Stomach (tissue), 9 donors: ENCODE measurements around the gene PSMD4. TPM values are rescaled to one million over a fixed set of nuclear protein-coding genes. Genes with fewer than 3 reads are reported as not detected.
"Not testable (repeated sequence)": the region's sequence is repeated elsewhere in the genome, so short reads cannot be mapped to it uniquely, and the experiment has no call there.

Source experiments
- DNase-seq, 2 donors: peaks; one replicate each; pipeline versions ENCODE4 v3.0.0 to v3.0.0-alpha.2; 2013 to 2019
- H3K27ac ChIP-seq, 5 donors: fragments of 200-600 bp in 4 of 5; sonication (generic) in 4 of 5; one replicate each; pipeline ENCODE4 v1.5.1; 2013 to 2019; ENCODE audit warnings: mild to moderate bottlenecking in 1 of 5, moderate library complexity in 1 of 5
- H3K27me3 ChIP-seq, 3 donors: fragments of 200-600 bp; sonication (generic); one replicate each; pipeline ENCODE4 v1.5.1; 2017 to 2019; ENCODE audit warnings: mixed run types in 1 of 3
- H3K36me3 ChIP-seq, 4 donors: fragments of 200-600 bp; sonication (generic); 1 replicate in 3 of 4; 2 replicates in 1 of 4; pipeline ENCODE4 v1.5.1; 2016 to 2019
- H3K4me1 ChIP-seq, 4 donors: fragments of 200-600 bp; sonication (generic); one replicate each; pipeline ENCODE4 v1.5.1; 2016 to 2019
- H3K4me3 ChIP-seq, 4 donors: fragments of 200-600 bp; sonication (generic) in 3 of 4; one replicate each; pipeline ENCODE4 v1.5.1; 2016 to 2019; ENCODE audit warnings: mild to moderate bottlenecking in 1 of 4
- H3K9me3 ChIP-seq, 4 donors: fragments of 200-600 bp; sonication (generic); one replicate each; pipeline ENCODE4 v1.5.1; 2016 to 2019
- CTCF ChIP-seq, 7 experiments: fragments of 450-650 bp in 4 of 7; fragments of 200-600 bp in 3 of 7; sonication (generic) in 3 of 7; IDR thresholded peaks; one replicate each; pipeline ENCODE4 v1.5.1; 2016 to 2019; ENCODE audit warnings: antibody characterized with exemption in 7 of 7, control low read depth in 2 of 7, mild to moderate bottlenecking in 1 of 7
- EP300 ChIP-seq: sonication (generic); formaldehyde crosslinking; IDR thresholded peaks from one replicate; pipeline ENCODE4 v1.6.1; 2017; ENCODE audit warnings: antibody characterized with exemption
- POLR2A ChIP-seq, 4 donors: fragments of 450-650 bp; IDR thresholded peaks; one replicate each; pipeline ENCODE4 v1.6.1; 2016; ENCODE audit warnings: antibody characterized with exemption in 4 of 4, control low read depth in 2 of 4, mild to moderate bottlenecking in 1 of 4, moderate library complexity in 1 of 4
- POLR2AphosphoS5 ChIP-seq, 3 donors: sonication (generic); formaldehyde crosslinking; IDR thresholded peaks; one replicate each; pipeline ENCODE4 v1.6.1; 2016; ENCODE audit warnings: antibody characterized with exemption in 3 of 3
- WGBS, 5 donors: extraction: QIAGEN DNeasy Blood & Tissue Kit in 3 of 5; methylation state at CpG; one replicate each; pipeline versions ENCODE4 v1.1.5 to v1.1.7; 2013 to 2018; 5-methylcytosine and 5-hydroxymethylcytosine counted together
- intact Hi-C: fragments of 100-400 bp; cut with DNase I; formaldehyde crosslinking; loops from one replicate; pipeline ENCODE4 v1.15.1; 2023; ENCODE audit warnings: low total_unique reads
- polyA plus RNA-seq, 3 donors: library from polyadenylated mRNA; stranded (reverse); fragments of 200-250 nt; gene quantifications; one replicate each; pipeline ENCODE4 v1.2.3, GENCODE V29; 2013
- total RNA-seq, 5 donors: library from RNA; depleted of rRNA; stranded (reverse); fragments of >200 nt; gene quantifications; one replicate each; pipeline versions ENCODE4 v1.1.0 to v1.2.3, GENCODE V29; 2014 to 2016
- donor health status: healthy with polysubstance abuse.
- donor health status: Bipolar disorder and iron deficiency.
- donor health status: healthy.

Gene PSMD4
- total and polyA plus RNA-seq, 8 donors: 81.3 to 234 (median 151) TPM

- Histone ChIP-seq H3K36me3 (peaks cover 42 to 95% (median 87%) of the 10 kb centered on the region in 4 donors), H3K4me3 (no peak overlapping the region), H3K4me1 (no peaks in the 10 kb centered on the region), H3K9me3 (no peaks in the 10 kb centered on the region), H3K27ac (no peak overlapping the region), H3K27me3 (no peaks in the 10 kb centered on the region)
- TF ChIP-seq POLR2AphosphoS5 (IDR thresholded peaks at IDR 0.05) (no peak), CTCF (IDR thresholded peaks at IDR 0.05) (no peak)
- intact Hi-C loops: no loop called here
- no peak for DNase-seq
- WGBS, 5 donors: 68 to 87% (median 78%) methylated on average over 4 of the region's 4 CpGs
Measured at GRCh38 chr1:151267760-151268159, 13.2 kb downstream of the PSMD4 start.

DNA sequence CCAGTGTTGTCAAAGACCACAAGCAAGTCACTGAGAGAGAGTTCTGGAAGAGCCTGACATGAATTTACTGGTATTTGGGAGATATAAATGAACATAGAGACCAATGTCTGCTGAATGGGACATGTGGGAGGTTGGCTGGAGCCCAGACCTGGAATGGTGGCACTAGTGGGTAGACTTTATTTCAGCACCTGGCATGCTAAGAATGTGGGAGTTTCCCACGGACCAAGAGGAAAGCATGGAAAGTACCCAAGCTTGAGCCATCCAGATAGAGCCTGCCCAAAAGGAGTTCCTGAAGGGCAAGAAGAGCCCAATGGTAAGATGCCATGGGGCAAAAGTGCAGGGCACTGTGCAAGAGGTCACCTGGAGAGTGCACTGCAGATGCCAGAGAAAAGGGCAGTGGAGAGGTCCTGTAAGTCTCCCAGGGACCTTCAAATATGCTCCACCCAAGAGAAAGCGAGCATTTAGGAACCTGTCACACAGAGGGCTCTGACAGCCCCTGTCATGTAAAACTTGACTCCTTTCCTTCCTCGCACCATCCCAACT is 19.5 kb downstream of the PSMD4 start:
- intact Hi-C loops: no loop called here
- Histone ChIP-seq H3K36me3 (peaks cover 0 to 35% (median 27%) of the 10 kb centered on the region in 4 donors), H3K9me3 (no peaks in the 10 kb centered on the region), H3K4me3 (no peak overlapping the region), H3K4me1 (peaks cover 0 to 4% (median 0%) of the 10 kb centered on the region in 4 donors), H3K27me3 (no peaks in the 10 kb centered on the region), H3K27ac (no peak overlapping the region)
- DNase-seq: no peak
- TF ChIP-seq POLR2A (IDR thresholded peaks at IDR 0.05) (no peak), EP300 (no peak), CTCF (IDR thresholded peaks at IDR 0.05) (no peak), POLR2AphosphoS5 (IDR thresholded peaks at IDR 0.05) (no peak)
- WGBS, 5 donors: 67 to 86% (median 71%) methylated on average over 3 of the region's 3 CpGs

DNA sequence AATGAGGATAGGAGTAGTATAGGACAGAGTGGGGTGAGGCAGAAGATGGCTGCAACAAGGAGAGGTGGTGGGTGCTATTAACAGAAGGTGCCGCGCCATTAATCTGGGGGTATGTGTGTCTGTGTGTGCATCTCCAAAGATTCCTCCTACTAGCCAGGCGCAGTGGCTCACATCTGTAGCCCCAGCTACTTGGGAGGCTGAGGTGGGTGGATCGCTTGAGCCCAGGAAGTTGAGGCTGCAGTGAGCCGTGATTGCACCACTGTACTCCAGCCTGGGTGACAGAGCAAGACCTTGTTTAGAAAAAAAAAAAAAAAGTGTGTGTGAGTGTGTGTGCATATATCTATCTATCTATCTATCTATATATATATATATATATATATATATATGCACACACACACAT is 20.8 kb downstream of the PSMD4 start:
- H3K27ac ChIP-seq, H3K9me3 ChIP-seq, DNase-seq, intact Hi-C loops, H3K4me3 ChIP-seq, H3K27me3 ChIP-seq, H3K4me1 ChIP-seq: not testable (repeated sequence)
- WGBS, 5 donors: 78 to 92% (median 85%) methylated on average over 5 of the region's 5 CpGs
- H3K36me3 ChIP-seq: peaks cover 0 to 22% (median 14%) of the 10 kb centered on the region in 4 donors

DNA sequence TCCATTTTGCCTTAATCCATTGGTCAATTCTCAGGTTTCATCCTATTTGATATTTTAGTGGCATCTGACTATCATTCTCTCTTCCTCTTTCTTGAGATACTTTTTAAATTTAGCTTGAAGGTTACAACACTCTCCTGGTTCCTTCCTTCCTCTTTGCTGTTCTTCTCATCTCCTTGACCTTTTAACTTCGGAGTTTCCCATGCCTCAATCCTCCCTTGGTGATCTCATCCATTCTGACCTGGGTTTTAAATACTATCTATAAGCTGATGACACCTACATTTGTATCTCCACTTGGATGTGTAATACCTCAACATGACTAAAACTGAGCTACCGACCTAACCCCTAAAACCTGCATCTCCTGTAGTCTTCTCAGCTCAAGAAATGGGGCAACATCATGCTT is 22.7 kb downstream of the PSMD4 start:
- H3K9me3 ChIP-seq: no peaks in the 10 kb centered on the region
- no peak for DNase-seq
- no peak overlapping the region for H3K4me3 ChIP-seq
- H3K27ac ChIP-seq: peak overlapping the region in 1 of 5 donors; percentile 47
- intact Hi-C loops: no loop called here
- no peaks in the 10 kb centered on the region for H3K27me3 ChIP-seq
- peaks cover 0 to 10% (median 4%) of the 10 kb centered on the region in 4 donors for H3K36me3 ChIP-seq
- no peak for TF ChIP-seq EP300
- no peak for TF ChIP-seq CTCF (IDR thresholded peaks at IDR 0.05)
- no peak for TF ChIP-seq POLR2A (IDR thresholded peaks at IDR 0.05)
- TF ChIP-seq POLR2AphosphoS5 (IDR thresholded peaks at IDR 0.05): no peak
- H3K4me1 ChIP-seq: peaks cover 4 to 10% (median 6%) of the 10 kb centered on the region in 4 donors
- 70 to 82% (median 76%) methylated on average over 2 of the region's 2 CpGs for WGBS, 5 donors

- peak; percentile 97 to 98 for DNase-seq
- Histone ChIP-seq H3K27ac (peak overlapping the region; percentile 92 to 100 (median 97)), H3K27me3 (no peaks in the 10 kb centered on the region), H3K4me1 (peaks cover 16 to 31% (median 27%) of the 10 kb centered on the region in 4 donors), H3K9me3 (no peaks in the 10 kb centered on the region), H3K36me3 (peaks cover 7 to 17% (median 17%) of the 10 kb centered on the region in 4 donors), H3K4me3 (peak overlapping the region; percentile 68 to 92 (median 74))
- 0 to 1% (median 0%) methylated on average over 34 to 48 of the region's 48 CpGs for WGBS, 5 donors
- TF ChIP-seq CTCF (IDR thresholded peaks at IDR 0.05) (peak in 5 of 7 experiments; percentile 10 to 68 (median 51)), EP300 (no peak), POLR2A (IDR thresholded peaks at IDR 0.05) (no peak), POLR2AphosphoS5 (IDR thresholded peaks at IDR 0.05) (peak; percentile 61 to 91 (median 75))
- intact Hi-C loops: no loop called here
Measured at GRCh38 chr1:151281225-151281968, 26.9 kb downstream of the PSMD4 start.
